Measurements from ENCODE around the gene GHR. TPM values are rescaled to one million over a fixed set of nuclear protein-coding genes. Genes with fewer than 3 reads are reported as not detected.
"Not testable (repeated sequence)": the region's sequence is repeated elsewhere in the genome, so short reads cannot be mapped to it uniquely, and the experiment has no call there.

The GHR gene
- total RNA-seq, 2 donors from 2014 or later: 5.7 to 12.9 TPM

DNA sequence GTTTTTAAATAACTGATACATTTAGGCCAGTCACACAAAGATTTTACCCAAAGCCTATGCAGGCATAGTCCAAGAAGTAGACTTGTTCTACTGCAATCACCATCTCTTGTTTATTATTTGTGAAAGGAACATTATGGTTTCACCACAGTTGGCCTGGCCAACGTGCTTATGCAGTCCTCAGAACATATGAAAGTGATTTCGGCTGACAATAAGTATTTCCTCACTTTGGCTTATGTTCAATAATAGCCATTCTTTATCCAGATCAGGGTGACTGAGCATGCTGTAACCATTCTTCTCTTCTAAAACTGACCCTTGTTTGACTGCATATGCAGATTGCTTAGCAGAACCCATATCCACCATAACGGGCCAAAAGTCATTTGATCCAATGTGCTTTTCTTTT lies 256.8 kb downstream of the GHR start:
- ATAC-seq (no peak), DNase-seq (no peak)
- H3K27ac ChIP-seq: no peak overlapping the region
- H3K4me3 ChIP-seq: no peak overlapping the region
- no peaks in the 10 kb centered on the region for H3K27me3 ChIP-seq
- no peaks in the 10 kb centered on the region for H3K4me1 ChIP-seq
- no peaks in the 10 kb centered on the region for H3K9me3 ChIP-seq
- 76 to 84% methylated on average over 3 of the region's 3 CpGs for WGBS, 2 donors
- H3K36me3 ChIP-seq (replicated peaks in 1 of 2; ENCODE audit: insufficient read depth in 1 of 2, low read depth in 2 of 2): no peaks in the 10 kb centered on the region
- TF ChIP-seq POLR2A (IDR thresholded peaks at IDR 0.05): no peak
- TF ChIP-seq, protein P1, sequence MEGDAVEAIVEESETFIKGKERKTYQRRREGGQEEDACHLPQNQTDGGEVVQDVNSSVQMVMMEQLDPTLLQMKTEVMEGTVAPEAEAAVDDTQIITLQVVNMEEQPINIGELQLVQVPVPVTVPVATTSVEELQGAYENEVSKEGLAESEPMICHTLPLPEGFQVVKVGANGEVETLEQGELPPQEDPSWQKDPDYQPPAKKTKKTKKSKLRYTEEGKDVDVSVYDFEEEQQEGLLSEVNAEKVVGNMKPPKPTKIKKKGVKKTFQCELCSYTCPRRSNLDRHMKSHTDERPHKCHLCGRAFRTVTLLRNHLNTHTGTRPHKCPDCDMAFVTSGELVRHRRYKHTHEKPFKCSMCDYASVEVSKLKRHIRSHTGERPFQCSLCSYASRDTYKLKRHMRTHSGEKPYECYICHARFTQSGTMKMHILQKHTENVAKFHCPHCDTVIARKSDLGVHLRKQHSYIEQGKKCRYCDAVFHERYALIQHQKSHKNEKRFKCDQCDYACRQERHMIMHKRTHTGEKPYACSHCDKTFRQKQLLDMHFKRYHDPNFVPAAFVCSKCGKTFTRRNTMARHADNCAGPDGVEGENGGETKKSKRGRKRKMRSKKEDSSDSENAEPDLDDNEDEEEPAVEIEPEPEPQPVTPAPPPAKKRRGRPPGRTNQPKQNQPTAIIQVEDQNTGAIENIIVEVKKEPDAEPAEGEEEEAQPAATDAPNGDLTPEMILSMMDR (IDR thresholded peaks at IDR 0.05): no peak
- intact Hi-C loops (cut with DNase I): no loop called here

DNA sequence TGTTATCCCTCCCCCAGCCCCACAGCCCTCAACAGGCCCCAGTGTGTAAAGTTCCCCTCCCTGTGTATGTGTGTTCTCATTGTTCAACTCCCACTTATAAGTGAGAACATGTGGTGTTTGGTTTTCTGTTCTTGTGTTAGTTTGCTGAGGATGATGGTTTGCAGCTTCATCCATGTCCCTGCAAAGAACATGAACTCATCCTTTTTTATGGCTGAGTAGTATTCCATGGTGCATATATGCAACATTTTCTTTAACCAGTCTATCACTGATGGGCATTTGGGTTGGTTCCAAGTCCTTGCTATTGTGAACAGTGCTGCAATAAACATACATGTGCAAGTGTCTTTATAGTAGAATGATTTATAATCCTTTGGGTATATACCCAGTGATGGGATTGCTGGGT lies 261.8 kb downstream of the GHR start:
- H3K36me3 ChIP-seq (replicated peaks in 1 of 2; ENCODE audit: insufficient read depth in 1 of 2, low read depth in 2 of 2); H3K27me3 ChIP-seq; H3K4me3 ChIP-seq; H3K9me3 ChIP-seq; DNase-seq; H3K27ac ChIP-seq; intact Hi-C loops (cut with DNase I); ATAC-seq; H3K4me1 ChIP-seq: not testable (repeated sequence)

DNA sequence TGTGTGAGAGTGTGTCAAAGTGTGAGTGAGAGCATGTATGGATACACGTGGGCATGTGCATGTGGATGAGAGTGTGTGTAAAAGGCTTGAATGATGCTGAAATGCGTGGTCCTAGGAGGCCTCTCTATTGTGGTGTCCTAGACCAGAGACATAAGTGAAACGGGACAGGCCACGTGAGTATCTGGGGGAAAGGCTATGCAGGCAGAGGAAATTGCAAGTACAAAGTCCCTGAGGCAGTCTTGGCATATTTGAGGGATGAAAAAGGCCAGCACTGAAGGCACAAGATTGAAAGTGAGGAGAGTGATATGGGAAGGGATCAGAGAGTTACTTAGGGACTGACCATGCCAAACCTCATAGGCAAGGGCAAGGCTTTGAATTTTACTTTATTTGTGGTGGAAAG lies 266.2 kb downstream of the GHR start:
- 64 to 69% methylated on average over 4 of the region's 4 CpGs for WGBS, 2 donors
- no peak for ATAC-seq
- intact Hi-C loops (cut with DNase I): no loop called here
- no peaks in the 10 kb centered on the region for H3K27me3 ChIP-seq
- H3K4me1 ChIP-seq: no peaks in the 10 kb centered on the region
- no peak for TF ChIP-seq POLR2A (IDR thresholded peaks at IDR 0.05)
- TF ChIP-seq, protein P1 (IDR thresholded peaks at IDR 0.05): no peak
- no peak overlapping the region for H3K4me3 ChIP-seq
- no peaks in the 10 kb centered on the region for H3K36me3 ChIP-seq (replicated peaks in 1 of 2; ENCODE audit: insufficient read depth in 1 of 2, low read depth in 2 of 2)
- H3K9me3 ChIP-seq: no peaks in the 10 kb centered on the region
- no peak for DNase-seq
- no peak overlapping the region for H3K27ac ChIP-seq

DNA sequence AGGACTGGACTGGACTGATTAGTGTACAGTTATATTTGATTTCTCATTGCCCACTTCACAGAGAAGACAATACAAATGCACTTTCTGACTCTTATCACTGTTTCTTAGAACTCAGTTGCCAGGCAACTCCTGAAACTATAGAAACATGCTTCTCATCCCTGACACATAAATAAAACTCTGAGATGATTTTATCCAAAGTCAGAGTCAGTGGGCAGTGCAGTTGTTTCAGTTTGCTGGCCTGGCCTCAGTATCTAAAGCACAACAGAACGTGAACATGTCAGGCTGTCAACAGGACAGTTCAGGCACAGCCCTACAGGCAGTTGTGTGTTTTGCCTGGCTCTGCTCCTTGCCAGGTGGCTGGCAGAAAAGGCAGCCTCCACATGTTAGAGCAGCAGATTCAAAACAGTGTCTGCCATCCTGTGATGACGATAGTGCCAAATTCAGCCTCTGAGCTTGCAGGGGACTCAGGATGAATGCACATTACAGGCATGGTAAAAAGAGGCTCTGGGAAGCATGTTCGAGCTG lies 268.2 kb downstream of the GHR start:
- Histone ChIP-seq H3K36me3 (replicated peaks in 1 of 2; ENCODE audit: insufficient read depth in 1 of 2, low read depth in 2 of 2) (no peaks in the 10 kb centered on the region), H3K27me3 (no peaks in the 10 kb centered on the region), H3K9me3 (no peaks in the 10 kb centered on the region), H3K27ac (no peak overlapping the region), H3K4me1 (no peaks in the 10 kb centered on the region), H3K4me3 (no peak overlapping the region)
- intact Hi-C loops (cut with DNase I): no loop called here
- ATAC-seq: no peak
- 50 to 55% methylated on average over 3 of the region's 3 CpGs for WGBS, 2 donors
- no peak for TF ChIP-seq POLR2A (IDR thresholded peaks at IDR 0.05)
- TF ChIP-seq, protein P1 (IDR thresholded peaks at IDR 0.05): no peak
- DNase-seq: no peak

DNA sequence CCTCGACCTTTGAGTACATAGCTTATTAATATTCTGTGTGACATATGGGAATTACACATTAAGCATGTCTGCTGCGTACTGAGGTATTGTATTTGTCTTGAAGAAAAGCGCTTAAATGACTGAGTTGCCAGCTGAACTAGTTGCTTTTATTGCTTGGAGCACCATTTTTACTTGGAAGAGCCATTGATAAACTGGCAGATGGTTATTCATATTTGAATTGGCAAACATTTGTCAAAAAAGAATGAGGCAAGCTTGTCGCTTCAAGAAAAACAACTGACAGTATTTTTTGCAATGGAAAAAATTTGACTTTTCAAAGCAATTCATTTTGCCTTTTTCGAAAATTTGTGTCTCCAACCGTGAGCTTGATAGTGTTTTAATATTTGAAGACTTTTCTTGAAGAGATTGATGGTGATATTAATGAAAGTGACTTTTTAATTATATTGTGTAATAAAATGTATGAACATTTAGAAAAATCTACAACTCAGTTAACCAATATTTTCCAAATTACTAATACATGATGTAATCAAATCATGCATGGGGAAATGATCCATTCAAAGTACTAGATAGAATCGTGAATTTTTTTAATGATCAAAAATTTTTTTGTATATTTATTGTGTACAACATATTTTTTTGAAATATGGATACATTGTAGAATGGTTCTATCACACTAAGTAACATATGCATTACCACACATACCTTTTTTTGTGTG lies 278.3 kb downstream of the GHR start:
- ATAC-seq (no peak), DNase-seq (no peak)
- Histone ChIP-seq H3K4me3 (no peak overlapping the region), H3K4me1 (no peaks in the 10 kb centered on the region), H3K9me3 (no peaks in the 10 kb centered on the region), H3K36me3 (replicated peaks in 1 of 2; ENCODE audit: insufficient read depth in 1 of 2, low read depth in 2 of 2) (no peaks in the 10 kb centered on the region), H3K27me3 (no peaks in the 10 kb centered on the region), H3K27ac (no peak overlapping the region)
- 77 to 80% methylated on average over 7 of the region's 7 CpGs for WGBS, 2 donors
- intact Hi-C loops (cut with DNase I): no loop called here
- TF ChIP-seq POLR2A (IDR thresholded peaks at IDR 0.05): no peak
- TF ChIP-seq, protein P1 (IDR thresholded peaks at IDR 0.05): no peak
